H9 (cell line): Measurements from ENCODE around the gene AGA. TPM values are rescaled to one million over a fixed set of nuclear protein-coding genes. Genes with fewer than 3 reads are reported as not detected.

ENCODE experiments used
- DNase-seq: peaks from one replicate; pipeline ENCODE4 v3.0.0-alpha.2; 2017
- H2AFZ ChIP-seq: one replicate; pipeline ENCODE4 v1.6.1; 2013; ENCODE audit warnings: mild to moderate bottlenecking, low read length, control low read depth, moderate library complexity
- H2AK5ac ChIP-seq: 2 replicates; pipeline ENCODE4 v1.6.1; 2013; ENCODE audit warnings: low read length, control low read depth, mixed read lengths; ENCODE audit not compliant: insufficient read length
- H2BK120ac ChIP-seq: one replicate; pipeline ENCODE4 v1.6.1; 2013; ENCODE audit warnings: low read depth, mild to moderate bottlenecking, low read length, control low read depth, inconsistent platforms; ENCODE audit not compliant: poor library complexity, severe bottlenecking
- H2BK12ac ChIP-seq: 2 replicates; pipeline ENCODE4 v1.6.1; 2013; ENCODE audit warnings: low read length, control low read depth, mixed read lengths, low read depth; ENCODE audit not compliant: insufficient read length
- H2BK15ac ChIP-seq: 2 replicates; pipeline ENCODE4 v1.6.1; 2013; ENCODE audit warnings: low read depth, low read length, control low read depth
- H2BK20ac ChIP-seq: one replicate; pipeline ENCODE4 v1.6.1; 2013; ENCODE audit warnings: low read depth, mild to moderate bottlenecking, low read length, control low read depth, inconsistent platforms; ENCODE audit not compliant: poor library complexity, severe bottlenecking
- H2BK5ac ChIP-seq: 2 replicates; pipeline ENCODE4 v1.6.1; 2013; ENCODE audit warnings: low read length, control low read depth, mixed read lengths; ENCODE audit not compliant: insufficient read length
- H3K14ac ChIP-seq: 2 replicates; pipeline ENCODE4 v1.6.1; 2013; ENCODE audit warnings: low read length, control low read depth; ENCODE audit not compliant: insufficient read depth
- H3K18ac ChIP-seq: 2 replicates; pipeline ENCODE4 v1.6.1; 2013; ENCODE audit warnings: low read depth, mild to moderate bottlenecking, mixed read lengths, low read length, control low read depth; ENCODE audit not compliant: insufficient read length
- H3K23ac ChIP-seq: 2 replicates; pipeline ENCODE4 v1.6.1; 2013; ENCODE audit warnings: low read length, control low read depth, mixed read lengths, low read depth; ENCODE audit not compliant: insufficient read length
- H3K23me2 ChIP-seq: 2 replicates; pipeline ENCODE4 v1.6.1; 2013; ENCODE audit warnings: low read depth, mild to moderate bottlenecking, mixed read lengths, low read length, control low read depth; ENCODE audit not compliant: insufficient read length, poor library complexity, severe bottlenecking
- H3K27ac ChIP-seq: 2 replicates; pipeline ENCODE4 v1.5.1; 2013; ENCODE audit warnings: low read length, control low read depth, mixed read lengths, low read depth; ENCODE audit not compliant: insufficient read length
- H3K27me3 ChIP-seq: 2 replicates; pipeline ENCODE4 v1.6.1; 2013; ENCODE audit warnings: low read length, control low read depth, inconsistent platforms; ENCODE audit not compliant: insufficient read depth
- H3K4ac ChIP-seq: 2 replicates; pipeline ENCODE4 v1.6.1; 2013; ENCODE audit warnings: low read depth, mild to moderate bottlenecking, control low read depth, inconsistent platforms, low read length, moderate library complexity
- H3K4me1 ChIP-seq: 2 replicates; pipeline ENCODE4 v1.6.1; 2013; ENCODE audit warnings: low read length, control low read depth, inconsistent platforms; ENCODE audit not compliant: insufficient read depth
- H3K4me2 ChIP-seq: 2 replicates; pipeline ENCODE4 v1.6.1; 2013; ENCODE audit warnings: low read length, control low read depth, mixed read lengths; ENCODE audit not compliant: insufficient read length, insufficient read depth
- H3K56ac ChIP-seq: 2 replicates; pipeline ENCODE4 v1.6.1; 2013; ENCODE audit warnings: low read depth, mild to moderate bottlenecking, mixed read lengths, low read length, control low read depth; ENCODE audit not compliant: insufficient read length
- H3K79me1 ChIP-seq: 2 replicates; pipeline ENCODE4 v1.6.1; 2013; ENCODE audit warnings: low read depth, mild to moderate bottlenecking, moderate library complexity, low read length, control low read depth, inconsistent platforms; ENCODE audit not compliant: insufficient read depth, poor library complexity, severe bottlenecking
- H3K79me2 ChIP-seq: 2 replicates; pipeline ENCODE4 v1.6.1; 2013; ENCODE audit warnings: low read length, control low read depth, inconsistent platforms; ENCODE audit not compliant: insufficient read depth
- H3K9ac ChIP-seq: 2 replicates; pipeline ENCODE4 v1.6.1; 2013; ENCODE audit warnings: low read length, control low read depth, mixed read lengths; ENCODE audit not compliant: insufficient read length; ENCODE audit errors: extremely low read depth
- H3K9me3 ChIP-seq: one replicate; pipeline ENCODE4 v1.6.1; 2013; ENCODE audit warnings: low read depth, low read length, inconsistent platforms; ENCODE audit not compliant: control insufficient read depth
- H3T11ph ChIP-seq: one replicate; pipeline ENCODE4 v1.6.1; 2013; ENCODE audit warnings: mild to moderate bottlenecking, low read length, control low read depth, inconsistent platforms
- H4K20me1 ChIP-seq: one replicate; pipeline ENCODE4 v1.6.1; 2013; ENCODE audit not compliant: control insufficient read depth, insufficient read length, insufficient read depth
- H4K5ac ChIP-seq: 2 replicates; pipeline ENCODE4 v1.6.1; 2013; ENCODE audit warnings: low read depth, mild to moderate bottlenecking, mixed read lengths, low read length, control low read depth; ENCODE audit not compliant: insufficient read length
- H4K8ac ChIP-seq: replicated peaks from 2 replicates; pipeline ENCODE4 v1.6.1; 2013; ENCODE audit warnings: low read length, control low read depth, mixed read lengths, low read depth; ENCODE audit not compliant: insufficient read length
- H4K91ac ChIP-seq: 2 replicates; pipeline ENCODE4 v1.6.1; 2013; ENCODE audit warnings: low read depth, mild to moderate bottlenecking, moderate library complexity, mixed read lengths, low read length, control low read depth; ENCODE audit not compliant: insufficient read length
- H3K27ac Mint-ChIP-seq, 3 experiments: 2 replicates in 2 of 3; 3 replicates in 1 of 3; pipeline ENCODE4 v1.8.0; 2020 to 2021; ENCODE audit warnings: mixed read lengths in 3 of 3, mild to moderate bottlenecking in 1 of 3, moderate library complexity in 1 of 3
- H3K27me3 Mint-ChIP-seq: 2 replicates; pipeline ENCODE4 v1.8.0; 2021; ENCODE audit warnings: low read depth, mild to moderate bottlenecking, moderate library complexity, mixed read lengths
- H3K36me3 Mint-ChIP-seq, 3 experiments: 2 replicates in 2 of 3; 3 replicates in 1 of 3; pipeline ENCODE4 v1.8.0; 2020 to 2021; ENCODE audit warnings: low read depth in 3 of 3, mixed read lengths in 3 of 3; ENCODE audit not compliant: insufficient read depth in 1 of 3
- H3K4me1 Mint-ChIP-seq, 2 experiments: 2 replicates each; pipeline ENCODE4 v1.8.0; 2020; ENCODE audit warnings: mixed read lengths in 2 of 2
- H3K4me3 Mint-ChIP-seq, 2 experiments: 2 replicates in 1 of 2; 3 replicates in 1 of 2; pipeline ENCODE4 v1.8.0; 2020 to 2021; ENCODE audit warnings: mild to moderate bottlenecking in 2 of 2, mixed read lengths in 2 of 2, moderate library complexity in 1 of 2
- H3K9me3 Mint-ChIP-seq, 2 experiments: 2 replicates in 1 of 2; 3 replicates in 1 of 2; pipeline ENCODE4 v1.8.0; 2020; ENCODE audit warnings: mild to moderate bottlenecking in 2 of 2, mixed read lengths in 2 of 2, moderate library complexity in 1 of 2
- WGBS: extraction: QIAGEN DNeasy Blood & Tissue Kit; methylation state at CpG from one replicate; pipeline ENCODE4 v1.1.7; 2013; ENCODE audit warnings: missing lambda C conversion rate, low lambda C conversion rate, mixed read lengths; ENCODE audit not compliant: insufficient read length; ENCODE audit errors: extremely low coverage; 5-methylcytosine and 5-hydroxymethylcytosine counted together
- total RNA-seq: library from RNA; stranded (reverse); gene quantifications from 2 replicates; pipeline ENCODE4 v1.2.1, GENCODE V29; 2021
- TF ChIP-seq, protein P1 (sequence below): fragments of 200-600 bp; sonication (generic); conservative IDR thresholded peaks from 3 replicates; pipeline ENCODE4 v1.8.0; 2021; ENCODE audit warnings: antibody characterized with exemption, mild to moderate bottlenecking

Gene AGA
- total RNA-seq, 1 experiment from 2014 or later, result 10.0 TPM

DNA sequence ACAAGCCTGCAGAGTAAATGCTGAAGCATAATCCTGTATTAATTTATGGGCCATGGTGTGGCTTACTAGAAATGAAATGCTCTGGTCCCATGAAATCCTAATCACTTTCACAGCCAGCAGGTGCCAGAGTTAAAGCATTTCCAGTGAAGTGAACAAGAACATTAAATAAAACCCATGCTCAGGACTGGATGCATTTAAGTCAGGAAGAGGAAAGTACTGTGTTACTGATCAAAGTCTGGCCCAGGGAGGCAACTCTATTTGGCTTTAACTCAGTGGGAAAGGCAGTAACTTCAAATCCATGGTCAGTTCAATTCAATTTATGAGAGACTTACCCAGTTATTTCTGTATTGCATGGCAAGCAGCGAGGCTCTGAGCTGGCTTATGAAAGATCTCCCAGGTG, 29.2 kb downstream of the AGA start:
- H2AFZ ChIP-seq, result no peak overlapping the region
- Mint-ChIP-seq H3K36me3 (peaks cover 0 to 8% (median 0%) of the 10 kb centered on the region in 3 experiments; a peak in 2 of 7 replicates), H3K27ac (0 out of 7 replicates have a peak overlapping the region, but pooled peaks of 1 of the 3 experiments have one; percentile 62), H3K27me3 (no peaks in the 10 kb centered on the region), H3K4me1 (peaks cover 4 to 5% of the 10 kb centered on the region in 2 experiments; a peak in 3 of 4 replicates), H3K9me3 (peaks cover 0 to 7% of the 10 kb centered on the region in 2 experiments; a peak in 3 of 5 replicates), H3K4me3 (no peak overlapping the region)
- no peak overlapping the region for H3K4ac ChIP-seq
- H4K20me1 ChIP-seq, result no peaks in the 10 kb centered on the region
- H3K4me2 ChIP-seq, result no peak overlapping the region
- no CpG with 5 or more reads among the region's 1 CpG for WGBS
- H2BK5ac ChIP-seq, result no peak overlapping the region
- no peak overlapping the region for H2BK12ac ChIP-seq
- no peak overlapping the region for H3K27ac ChIP-seq
- no peak overlapping the region for H4K91ac ChIP-seq
- no peak overlapping the region for H2BK20ac ChIP-seq
- no peak overlapping the region for H2BK15ac ChIP-seq
- H2BK120ac ChIP-seq, result no peak overlapping the region
- no peak overlapping the region for H4K8ac ChIP-seq
- no peaks in the 10 kb centered on the region for H3K79me1 ChIP-seq
- H3K14ac ChIP-seq, result no peak overlapping the region
- no peaks in the 10 kb centered on the region for H3K23me2 ChIP-seq
- no peaks in the 10 kb centered on the region for H3K27me3 ChIP-seq
- H4K5ac ChIP-seq, result no peak overlapping the region
- TF ChIP-seq, protein P1, sequence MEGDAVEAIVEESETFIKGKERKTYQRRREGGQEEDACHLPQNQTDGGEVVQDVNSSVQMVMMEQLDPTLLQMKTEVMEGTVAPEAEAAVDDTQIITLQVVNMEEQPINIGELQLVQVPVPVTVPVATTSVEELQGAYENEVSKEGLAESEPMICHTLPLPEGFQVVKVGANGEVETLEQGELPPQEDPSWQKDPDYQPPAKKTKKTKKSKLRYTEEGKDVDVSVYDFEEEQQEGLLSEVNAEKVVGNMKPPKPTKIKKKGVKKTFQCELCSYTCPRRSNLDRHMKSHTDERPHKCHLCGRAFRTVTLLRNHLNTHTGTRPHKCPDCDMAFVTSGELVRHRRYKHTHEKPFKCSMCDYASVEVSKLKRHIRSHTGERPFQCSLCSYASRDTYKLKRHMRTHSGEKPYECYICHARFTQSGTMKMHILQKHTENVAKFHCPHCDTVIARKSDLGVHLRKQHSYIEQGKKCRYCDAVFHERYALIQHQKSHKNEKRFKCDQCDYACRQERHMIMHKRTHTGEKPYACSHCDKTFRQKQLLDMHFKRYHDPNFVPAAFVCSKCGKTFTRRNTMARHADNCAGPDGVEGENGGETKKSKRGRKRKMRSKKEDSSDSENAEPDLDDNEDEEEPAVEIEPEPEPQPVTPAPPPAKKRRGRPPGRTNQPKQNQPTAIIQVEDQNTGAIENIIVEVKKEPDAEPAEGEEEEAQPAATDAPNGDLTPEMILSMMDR, result no peak
- H3T11ph ChIP-seq, result no peak overlapping the region
- H3K9me3 ChIP-seq, result no peaks in the 10 kb centered on the region
- no peak overlapping the region for H3K18ac ChIP-seq
- H3K23ac ChIP-seq, result no peak overlapping the region
- H3K4me1 ChIP-seq, result no peaks in the 10 kb centered on the region
- no peaks in the 10 kb centered on the region for H3K79me2 ChIP-seq
- H3K9ac ChIP-seq, result no peak overlapping the region
- no peak overlapping the region for H2AK5ac ChIP-seq
- DNase-seq, result no peak
- H3K56ac ChIP-seq, result no peak overlapping the region
